Measurements from ENCODE around the gene CCL26.
"Not testable (repeated sequence)": the region's sequence is repeated elsewhere in the genome, so short reads cannot be mapped to it uniquely, and the experiment has no call there.

CCL26 gene

DNA sequence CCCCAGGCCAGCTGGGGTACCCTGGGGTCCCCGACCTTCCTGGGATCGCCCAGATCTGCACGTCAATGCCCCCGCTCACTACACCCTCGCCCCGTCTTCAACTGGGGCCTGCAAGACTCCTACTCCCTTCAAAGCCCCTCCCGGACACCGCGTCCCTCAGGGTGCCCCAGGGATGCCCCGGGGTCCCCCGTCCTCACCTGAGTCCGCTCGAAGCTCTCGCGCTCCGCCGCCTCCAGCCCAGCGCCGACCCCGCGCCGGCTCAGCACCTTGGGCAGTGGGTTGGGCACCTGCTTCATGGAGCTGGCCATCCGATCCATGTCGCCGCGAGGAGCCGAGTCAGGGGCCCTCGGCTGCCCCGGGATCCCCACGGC is 33.4 kb downstream of the CCL26 start, which contains the start of gene HIP1:
Gene HIP1 (minus strand): TSS at position 338 of the 371 bp plus-strand sequence. CDS start 21 bp downstream, at position 317.
- no peak for DNase-seq

GRCh38 chr7:75737856-75738603 is 34.0 kb downstream of the CCL26 start:
- DNase-seq, result no peak

DNA sequence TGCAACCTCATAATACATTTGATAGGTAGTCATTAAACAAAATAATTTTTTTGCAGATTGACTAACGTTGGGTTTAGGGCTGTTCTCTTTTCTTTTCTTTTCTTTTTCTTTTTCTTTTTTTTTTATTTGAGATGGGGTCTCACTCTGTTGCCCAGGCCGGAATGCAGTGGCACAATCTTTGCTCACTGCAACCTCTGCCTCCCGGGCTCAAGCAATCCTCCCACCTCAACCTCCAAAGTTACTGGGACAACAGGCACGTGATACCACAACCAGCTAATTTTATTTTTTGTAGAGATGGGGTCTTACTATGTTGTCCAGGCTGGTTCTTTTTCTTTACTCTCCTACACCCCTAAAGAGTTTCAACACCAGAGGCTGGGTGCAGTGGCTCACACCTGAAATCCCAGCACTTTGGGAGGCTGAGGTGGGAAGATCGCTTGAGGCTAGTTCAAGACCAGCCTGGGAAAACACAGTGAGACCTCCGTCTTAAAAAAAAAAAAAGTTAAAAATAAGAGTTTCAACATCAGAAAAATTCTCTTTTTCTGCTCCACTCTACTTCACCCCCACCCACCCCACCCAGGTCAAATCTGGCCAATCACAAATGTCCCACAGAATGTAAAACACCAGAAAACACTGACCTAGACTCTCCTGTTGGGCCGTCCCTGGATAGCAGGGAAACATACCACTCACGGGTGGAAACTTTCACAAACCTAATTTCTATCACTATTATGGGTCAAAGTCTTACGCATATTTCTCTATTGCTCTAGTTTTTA is 36.2 kb downstream of the CCL26 start:
- DNase-seq, result no peak

GRCh38 chr7:75734586-75735458 is 37.2 kb downstream of the CCL26 start:
- peak; percentile 59 for DNase-seq

- DNase-seq, result peak; percentile 84
Observed at GRCh38 chr7:75732764-75733630, 39.0 kb downstream of the CCL26 start.

DNA sequence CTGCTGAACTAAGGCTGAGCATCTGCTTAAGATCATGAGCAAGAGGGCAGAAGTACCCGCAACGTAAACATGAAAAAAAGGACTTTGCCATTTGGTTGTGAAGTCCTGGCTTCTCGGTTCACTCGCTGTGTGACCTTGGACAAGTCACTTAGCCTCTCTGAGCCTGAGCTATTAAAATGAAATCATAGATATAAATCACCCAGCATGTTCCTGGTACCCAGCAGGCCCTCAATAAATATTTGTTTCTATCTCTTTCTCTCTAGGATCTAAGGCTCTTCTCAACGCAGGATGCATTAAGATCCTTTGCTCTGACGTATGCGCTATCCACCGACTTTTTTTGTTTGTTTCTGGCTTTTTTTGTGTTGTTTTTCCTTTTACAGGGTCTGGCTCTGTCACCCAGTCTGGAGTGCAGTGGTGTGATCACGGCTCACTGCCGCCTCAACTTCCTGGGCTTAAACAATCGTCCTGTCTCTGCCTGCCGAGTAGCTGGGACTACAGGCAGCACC is 39.9 kb downstream of the CCL26 start:
- DNase-seq, result no peak

DNA sequence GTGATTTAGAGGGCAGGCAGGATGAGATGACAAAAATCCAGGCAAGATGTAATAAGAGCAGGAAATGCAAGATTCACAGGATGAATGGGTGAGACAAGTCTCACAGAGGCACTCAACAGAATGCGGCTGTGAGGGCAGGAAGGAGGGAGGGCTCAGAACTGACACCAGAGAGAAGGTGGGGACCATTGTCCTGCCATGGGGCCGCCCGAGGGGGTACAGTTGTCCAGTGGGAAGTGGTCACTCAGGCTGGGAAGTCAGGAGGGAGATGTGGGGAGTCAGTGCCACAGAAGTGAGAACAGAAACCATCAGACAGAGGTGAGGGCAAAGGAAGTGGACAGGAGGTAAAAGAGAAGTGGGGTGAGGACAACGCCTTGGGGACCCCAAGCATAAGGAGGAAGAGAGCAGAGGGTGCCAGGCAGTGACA is 42.1 kb downstream of the CCL26 start:
- no peak for DNase-seq

GRCh38 chr7:75727881-75728593 is 44.0 kb downstream of the CCL26 start:
- DNase-seq, result peak; percentile 34

GRCh38 chr7:75727351-75727750 is 44.7 kb downstream of the CCL26 start:
- not testable (repeated sequence) for DNase-seq

DNA sequence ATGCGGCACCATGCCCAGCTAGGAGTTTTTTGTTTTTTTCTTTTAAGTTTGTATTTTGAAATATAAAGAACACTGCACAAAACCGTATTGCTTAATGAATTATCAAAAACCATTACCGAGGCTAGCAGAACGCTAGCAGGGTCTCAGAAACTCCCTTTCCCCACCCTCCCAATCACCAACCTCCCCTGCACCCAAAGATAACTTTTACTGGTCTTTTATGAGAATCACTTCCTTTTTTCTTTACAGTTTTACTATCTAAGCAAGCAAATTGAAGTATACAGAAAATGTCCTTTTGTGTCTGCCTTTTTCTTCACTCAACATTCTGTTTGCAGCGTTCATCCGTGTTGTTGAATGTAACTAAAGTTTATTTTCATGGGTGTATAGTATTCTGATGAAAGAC is 46.7 kb downstream of the CCL26 start:
- no peak for DNase-seq

DNA sequence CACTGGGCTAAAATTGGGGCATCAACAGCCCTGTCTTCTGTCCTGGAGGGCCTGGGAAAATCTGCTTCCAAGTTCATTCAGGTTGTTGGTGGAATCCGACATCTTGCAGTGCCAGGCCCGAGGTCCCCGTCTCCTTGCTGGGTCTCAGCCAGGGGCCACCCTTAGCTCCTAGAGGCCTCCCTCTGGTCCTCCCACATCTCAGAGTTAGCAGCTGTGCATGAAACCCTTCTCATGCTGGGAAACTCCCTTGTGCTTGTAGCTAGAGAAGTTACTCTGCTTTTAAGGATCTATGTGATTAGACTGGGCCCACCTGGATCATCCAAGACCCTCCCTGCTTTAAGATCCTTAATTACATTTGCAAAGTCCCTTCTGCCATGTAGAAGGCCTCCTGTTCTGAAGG is 48.6 kb downstream of the CCL26 start:
- no peak for DNase-seq

DNA sequence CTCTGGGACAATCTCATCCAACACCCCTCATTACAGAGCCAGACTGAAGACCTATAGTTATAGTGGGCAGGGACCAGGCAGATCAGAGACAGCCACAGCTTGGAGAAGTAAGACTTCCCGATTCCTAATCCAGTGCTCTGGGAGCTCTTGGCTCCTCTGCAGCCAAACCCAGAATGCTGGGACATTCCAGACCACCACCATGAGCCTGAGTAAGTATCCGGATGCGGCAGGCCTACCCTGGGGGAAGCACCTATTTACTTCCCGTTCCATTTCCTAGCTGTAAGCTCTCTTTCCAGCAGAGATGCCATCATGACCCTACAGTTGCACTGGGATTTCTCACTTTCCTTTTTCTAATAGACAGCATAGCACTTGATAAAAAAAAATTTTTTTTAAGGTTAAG is 49.6 kb downstream of the CCL26 start:
- DNase-seq, result no peak

DNA sequence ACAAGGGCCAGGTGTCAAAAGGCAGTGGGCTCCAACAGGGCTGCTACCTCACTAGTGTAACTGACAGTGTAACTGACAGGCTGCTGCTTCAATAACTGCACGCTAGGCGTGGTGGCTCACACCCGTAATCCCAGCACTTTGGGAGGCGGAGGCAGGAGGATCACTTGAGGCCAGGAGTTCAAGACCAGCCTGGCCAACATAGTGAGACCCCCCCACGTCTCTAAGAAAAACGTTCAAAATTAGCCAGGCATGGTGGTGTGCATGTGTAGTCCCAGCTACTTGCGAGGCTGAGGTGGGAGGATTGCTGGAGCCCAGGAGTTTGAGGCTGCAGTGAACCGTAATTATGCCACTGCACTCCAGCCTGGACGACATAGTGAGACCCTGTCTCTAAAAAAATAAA is 50.1 kb downstream of the CCL26 start:
- not testable (repeated sequence) for DNase-seq

- DNase-seq, result no peak
Observed at GRCh38 chr7:75721426-75721825, 50.6 kb downstream of the CCL26 start.

DNA sequence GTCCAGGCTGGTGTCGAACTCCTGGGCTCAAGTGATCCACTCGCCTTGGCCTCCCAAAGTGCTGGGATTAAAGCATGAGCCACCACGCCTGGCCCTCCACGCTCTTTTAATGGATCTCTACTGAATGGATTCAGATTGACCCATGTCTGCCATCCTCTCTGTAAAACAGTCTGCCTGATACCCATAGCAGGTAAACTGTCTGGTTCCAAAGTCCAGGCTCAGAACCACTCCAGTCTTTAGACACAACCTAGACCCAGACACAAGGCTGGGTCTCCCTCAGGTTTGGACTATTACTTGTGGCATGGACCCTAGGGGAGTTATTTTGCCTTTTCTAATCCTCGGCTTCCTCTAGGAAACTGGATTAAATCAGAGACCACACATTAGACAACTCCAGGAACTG is 52.4 kb downstream of the CCL26 start:
- no peak for DNase-seq

All from fibroblast of skin of scalp (primary cell).